ENCODE measurements around the gene ZSWIM4. TPM values are rescaled to one million over a fixed set of nuclear protein-coding genes. Genes with fewer than 3 reads are reported as not detected.
"Not testable (repeated sequence)": the region's sequence is repeated elsewhere in the genome, so short reads cannot be mapped to it uniquely, and the experiment has no call there.

Gene ZSWIM4
- total RNA-seq, 6 experiments from 2014 or later = 5.0 to 6.0 (median 5.2) TPM

GRCh38 chr19:13768510-13768909, 26.7 kb upstream of the ZSWIM4 start:
- no peak for TF ChIP-seq CTCF (IDR thresholded peaks at IDR 0.05)
- Mint-ChIP-seq H3K36me3 (ENCODE audit: low read depth) (peaks cover 25% of the 10 kb centered on the region), H3K9me3 (no peaks in the 10 kb centered on the region), H3K4me3 (no peak overlapping the region), H3K4me1 (ENCODE audit: low read depth) (peaks cover 18% of the 10 kb centered on the region), H3K27ac (no peak overlapping the region), H3K27me3 (ENCODE audit: insufficient read depth) (no peaks in the 10 kb centered on the region; the same call in 1 of the 2 replicates)
- no peak for DNase-seq

DNA sequence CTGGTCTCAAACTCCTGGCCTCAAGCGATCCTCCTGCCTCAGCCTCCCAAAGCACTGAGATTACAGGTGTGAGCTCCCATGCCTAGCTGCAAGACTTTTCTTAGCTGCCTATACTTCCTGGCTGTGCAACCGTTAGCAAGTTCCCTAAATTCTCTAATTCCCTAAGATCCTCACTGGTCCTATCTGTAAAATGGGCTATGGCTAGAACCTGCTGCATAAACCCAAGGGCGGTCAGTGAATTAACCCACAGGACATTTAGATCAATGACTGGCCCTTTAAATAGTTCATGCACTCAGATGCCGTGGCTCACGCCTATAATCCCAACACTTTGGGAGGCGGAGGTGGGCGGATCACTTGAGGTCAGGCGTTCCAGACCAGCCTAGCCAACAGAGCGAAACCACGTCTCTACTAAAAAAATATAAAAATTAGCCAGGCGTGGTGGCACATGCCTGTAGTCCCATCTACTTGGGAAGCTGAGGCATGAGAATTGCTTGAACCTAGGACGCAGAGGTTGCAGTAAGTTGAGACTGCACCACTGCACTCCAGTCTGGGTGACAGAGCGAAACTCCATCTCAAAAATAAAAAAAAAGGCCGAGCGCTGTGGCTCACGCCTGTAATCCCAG, 25.1 kb upstream of the ZSWIM4 start:
- peaks cover 21% of the 10 kb centered on the region for H3K36me3 Mint-ChIP-seq (ENCODE audit: low read depth)

DNA sequence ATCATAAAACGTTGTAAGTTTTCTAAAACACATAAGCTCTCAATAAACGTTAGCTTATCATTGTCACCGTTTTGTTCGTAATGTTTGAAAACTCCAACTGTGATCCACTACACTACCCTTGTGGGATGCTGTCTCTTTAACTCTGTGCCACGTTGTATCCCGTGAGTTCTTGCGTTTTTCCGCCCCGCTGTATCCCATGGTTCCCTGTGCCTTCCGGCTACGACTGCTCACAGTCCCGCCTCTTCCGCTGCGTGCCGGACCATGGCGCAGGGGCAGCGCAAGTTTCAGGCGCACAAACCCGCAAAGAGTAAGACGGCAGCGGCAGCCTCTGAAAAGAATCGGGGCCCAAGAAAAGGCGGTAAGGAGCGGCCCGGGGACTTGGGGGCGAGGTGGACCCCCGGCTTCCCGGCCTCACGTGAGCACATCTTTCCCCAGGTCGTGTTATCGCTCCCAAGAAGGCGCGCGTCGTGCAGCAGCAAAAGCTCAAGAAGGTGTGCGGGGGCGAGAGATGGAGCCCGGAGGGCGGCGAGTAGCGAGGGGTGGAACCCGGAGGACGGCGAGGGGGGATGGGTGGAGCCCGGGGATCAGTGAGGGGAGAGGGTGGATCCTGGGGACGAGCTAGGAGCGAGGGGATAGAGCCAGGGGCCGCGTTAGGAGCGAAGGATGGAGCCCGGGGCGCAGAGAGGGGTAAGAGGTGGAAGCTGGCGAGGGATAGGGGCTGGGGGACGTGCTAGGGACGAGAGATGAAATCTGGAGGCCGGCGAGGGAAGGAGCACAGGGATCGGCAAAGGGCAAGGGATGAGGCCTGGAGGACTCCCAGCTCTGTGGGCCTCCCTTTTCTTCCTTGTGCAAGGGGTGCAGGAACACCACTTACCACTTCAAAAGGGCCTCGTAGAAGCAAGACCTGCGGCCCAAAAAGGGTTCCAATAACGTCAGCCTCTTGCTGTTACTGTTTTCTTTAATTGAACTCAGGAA, 20.7 kb upstream of the ZSWIM4 start, which contains the start of gene C19orf53:
C19orf53 (plus strand) TSS at position 240 of the 975 bp plus-strand sequence; CDS start at position 262, 22 bp downstream.
- H3K36me3 Mint-ChIP-seq (ENCODE audit: low read depth) = peaks cover 41% of the 10 kb centered on the region
- H3K4me1 Mint-ChIP-seq (ENCODE audit: low read depth) = peaks cover 22% of the 10 kb centered on the region
- peak; percentile 89 for DNase-seq
- H3K4me3 Mint-ChIP-seq = peak within 1 kb of the TSS; percentile 100
- no peaks in the 10 kb centered on the region for H3K9me3 Mint-ChIP-seq
- peak within 1 kb of the TSS; percentile 98 for H3K27ac Mint-ChIP-seq
- no peaks in the 10 kb centered on the region; the same call in 1 of the 2 replicates for H3K27me3 Mint-ChIP-seq (ENCODE audit: insufficient read depth)
- no peak for TF ChIP-seq CTCF (IDR thresholded peaks at IDR 0.05)

More for the DNA sequence above, 25.1 kb upstream of the ZSWIM4 start:
- Mint-ChIP-seq H3K9me3 (no peaks in the 10 kb centered on the region), H3K27me3 (ENCODE audit: insufficient read depth) (no peaks in the 10 kb centered on the region; the same call in none of the 2 replicates), H3K27ac (no peak overlapping the region), H3K4me3 (no peak overlapping the region), H3K4me1 (ENCODE audit: low read depth) (peaks cover 18% of the 10 kb centered on the region)
- no peak for DNase-seq
- no peak for TF ChIP-seq CTCF (IDR thresholded peaks at IDR 0.05)

DNA sequence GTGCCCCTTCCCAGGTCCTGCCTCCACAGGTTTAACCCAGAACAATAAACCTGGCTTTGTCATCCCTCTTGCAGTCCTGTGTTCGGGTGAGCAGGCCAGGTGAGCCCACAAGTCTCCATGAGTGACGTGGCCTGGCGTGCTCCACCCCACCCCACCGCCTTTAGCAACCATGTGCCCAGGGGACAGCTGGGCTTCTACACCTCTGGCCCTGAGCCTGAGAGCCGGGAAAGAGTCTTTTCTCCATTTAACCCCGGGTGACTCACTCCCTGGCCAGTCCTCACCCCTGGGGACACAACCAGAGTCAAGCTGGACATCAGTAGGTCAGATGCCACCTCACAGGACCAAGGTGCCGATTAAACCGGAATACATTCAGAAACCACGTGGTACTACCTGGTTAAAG, 16.8 kb upstream of the ZSWIM4 start:
- Mint-ChIP-seq H3K4me3 (no peak overlapping the region), H3K4me1 (ENCODE audit: low read depth) (peaks cover 31% of the 10 kb centered on the region), H3K9me3 (no peaks in the 10 kb centered on the region), H3K27ac (no peak overlapping the region), H3K36me3 (ENCODE audit: low read depth) (peaks cover 40% of the 10 kb centered on the region), H3K27me3 (ENCODE audit: insufficient read depth) (no peaks in the 10 kb centered on the region; the same call in 1 of the 2 replicates)
- no peak for DNase-seq
- TF ChIP-seq CTCF (IDR thresholded peaks at IDR 0.05) = no peak

- Mint-ChIP-seq H3K4me1 (ENCODE audit: low read depth) (peaks cover 30% of the 10 kb centered on the region), H3K36me3 (ENCODE audit: low read depth) (peaks cover 40% of the 10 kb centered on the region), H3K27me3 (ENCODE audit: insufficient read depth) (no peaks in the 10 kb centered on the region; the same call in 1 of the 2 replicates), H3K27ac (no peak overlapping the region; the same call in 1 of the 2 replicates), H3K4me3 (no peak overlapping the region), H3K9me3 (no peaks in the 10 kb centered on the region)
- no peak for DNase-seq
- TF ChIP-seq CTCF (IDR thresholded peaks at IDR 0.05) = no peak
Measured at GRCh38 chr19:13778847-13779246, 16.4 kb upstream of the ZSWIM4 start.

DNA sequence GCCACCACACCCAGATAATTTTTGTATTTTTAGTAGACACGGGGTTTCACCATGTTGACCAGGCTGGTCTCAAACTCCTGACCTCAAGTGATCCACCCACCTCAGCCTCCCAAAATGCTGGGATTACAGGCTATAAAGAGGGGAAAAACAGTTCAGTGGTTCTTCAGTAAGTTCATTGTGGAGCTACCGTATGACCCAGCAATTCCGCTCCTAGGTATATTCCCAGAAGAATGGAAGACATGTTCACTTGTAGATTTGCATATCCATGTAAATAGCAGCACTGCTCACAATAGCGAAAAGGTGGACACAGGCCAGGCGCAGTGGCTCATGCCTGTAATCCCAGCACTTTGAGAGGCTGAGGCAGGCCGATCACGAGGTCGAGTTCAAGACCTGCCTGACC, 15.4 kb upstream of the ZSWIM4 start:
- H3K27ac Mint-ChIP-seq; H3K9me3 Mint-ChIP-seq; DNase-seq; H3K4me3 Mint-ChIP-seq; H3K27me3 Mint-ChIP-seq (ENCODE audit: insufficient read depth): not testable (repeated sequence)
- peaks cover 40% of the 10 kb centered on the region for H3K36me3 Mint-ChIP-seq (ENCODE audit: low read depth)
- peaks cover 28% of the 10 kb centered on the region for H3K4me1 Mint-ChIP-seq (ENCODE audit: low read depth)

Measured in HFFc6 (cell line).